D721Med (cell line): Measurements from ENCODE around the gene VCPKMT.

ENCODE experiments used
- DNase-seq: peaks from one replicate; pipeline ENCODE4 v3.0.0; 2011; ENCODE audit warnings: low spot score; ENCODE audit not compliant: insufficient read length
- FAIRE-seq: peaks from 2 replicates; lab custom pipeline; 2011; peaks lifted over from hg19 to GRCh38; lab: Jason Lieb, UNC
- CTCF ChIP-seq: IDR thresholded peaks from 2 replicates; pipeline ENCODE4 v1.5.1; 2012; ENCODE audit warnings: mild to moderate bottlenecking, control low read depth; ENCODE audit not compliant: insufficient read depth; ENCODE audit errors: missing control alignments

VCPKMT gene

DNA sequence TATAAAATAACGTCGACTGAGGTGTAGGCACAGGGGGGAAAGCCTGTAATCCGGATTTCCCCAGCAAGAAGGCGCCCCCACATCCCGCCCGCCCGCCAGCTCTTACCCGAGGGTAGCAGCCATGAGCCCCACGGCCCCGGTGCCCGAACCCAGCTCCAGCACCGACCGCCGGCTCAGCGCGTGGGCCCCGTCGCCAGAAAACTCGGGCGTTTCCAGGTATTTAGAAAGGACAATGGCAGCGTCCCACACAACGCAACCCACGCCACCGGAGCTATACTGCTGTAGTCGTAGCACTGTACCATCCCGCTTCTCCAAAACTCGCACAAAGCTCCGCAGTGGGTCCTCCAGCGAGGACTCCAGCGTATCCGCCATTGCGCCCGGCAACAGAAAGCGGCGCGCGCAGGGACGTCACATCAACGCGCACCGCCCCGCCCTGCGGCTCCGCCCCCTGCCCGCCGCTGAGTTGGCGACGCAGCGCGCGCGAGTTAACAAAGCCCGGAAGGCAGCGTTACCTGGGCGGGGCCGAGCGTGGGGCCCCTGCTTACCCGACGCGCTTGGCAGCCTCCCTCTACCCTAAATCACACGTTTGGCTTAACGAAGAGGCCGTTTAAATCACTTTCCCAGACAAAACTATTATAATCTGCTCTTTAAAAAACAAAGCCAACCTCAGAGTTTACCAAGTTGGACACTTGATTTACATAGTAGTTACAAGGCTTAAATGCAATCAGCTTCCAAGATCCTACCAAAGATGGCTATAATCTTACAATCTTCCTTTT, at the start of gene VCPKMT:
Gene VCPKMT (minus strand): TSS at position 392 of the 776 bp plus-strand sequence. CDS start 20 bp downstream, at position 372.
- no peak for TF ChIP-seq CTCF
- no peak for FAIRE-seq
- peak; percentile 68 for DNase-seq

GRCh38 chr14:50156111-50156510, 39.7 kb upstream of the VCPKMT start:
- TF ChIP-seq CTCF = no peak
- DNase-seq (no peak), FAIRE-seq (no peak)

DNA sequence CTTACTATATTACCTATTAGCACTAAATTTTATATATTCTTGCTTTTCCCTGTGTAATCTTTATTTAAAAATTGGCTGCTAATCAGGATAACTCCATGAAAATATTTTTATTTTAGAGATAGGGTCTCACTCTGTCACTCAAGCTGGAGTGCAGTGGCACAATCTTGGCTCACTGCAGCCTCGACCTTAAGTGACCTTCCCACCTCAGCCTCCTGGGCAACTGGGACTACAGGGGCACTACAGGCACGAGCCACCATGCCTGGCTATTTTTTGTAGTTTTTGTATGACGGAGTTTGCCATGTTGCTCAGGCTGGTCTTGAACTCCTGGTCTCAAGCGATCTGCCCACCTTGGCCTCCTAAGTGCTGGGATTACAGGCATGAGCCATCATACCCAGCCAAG, 32.4 kb upstream of the VCPKMT start:
- no peak for TF ChIP-seq CTCF
- DNase-seq (no peak), FAIRE-seq (no peak)

DNA sequence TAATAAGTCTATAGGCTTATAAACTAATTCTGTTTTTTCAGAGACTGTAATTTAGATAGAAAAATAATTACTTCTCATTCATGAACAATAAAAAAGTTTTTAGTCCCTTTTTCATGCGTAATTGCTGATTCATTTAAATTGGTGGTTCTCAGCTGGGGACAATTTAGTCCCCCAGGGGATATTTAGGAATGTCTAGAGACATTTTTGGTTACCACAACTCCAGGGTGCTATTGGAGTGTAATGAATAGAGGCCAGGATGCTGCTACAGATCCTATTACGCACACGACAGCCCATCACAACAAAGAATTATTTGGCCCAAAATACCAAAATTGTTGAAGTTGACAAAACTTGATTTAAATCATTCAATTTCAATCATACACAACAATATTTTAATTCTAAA, 22.8 kb upstream of the VCPKMT start:
- no peak for TF ChIP-seq CTCF
- DNase-seq (no peak), FAIRE-seq (no peak)

DNA sequence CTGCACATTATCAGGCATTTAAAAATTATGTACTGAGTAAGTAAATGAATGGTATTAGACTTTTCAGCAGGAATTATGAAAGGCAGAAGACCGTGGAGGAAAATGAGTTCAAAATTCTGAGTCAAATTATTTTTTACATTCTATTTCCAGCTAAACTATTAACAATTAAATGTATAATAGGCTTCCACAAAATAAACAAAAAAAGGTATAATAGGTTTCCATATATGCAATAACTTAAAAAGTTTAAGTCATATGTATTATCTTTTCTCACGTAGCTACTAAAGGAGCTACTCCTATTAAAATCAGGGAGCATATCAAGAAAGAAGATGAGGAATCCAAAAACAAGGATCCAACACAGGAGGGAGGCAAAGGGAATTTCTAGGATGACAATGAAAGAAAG, 11.4 kb upstream of the VCPKMT start:
- no peak for TF ChIP-seq CTCF
- no peak for FAIRE-seq
- no peak for DNase-seq

- FAIRE-seq (no peak), DNase-seq (no peak)
- no peak for TF ChIP-seq CTCF
Measured at GRCh38 chr14:50123062-50123461, 6.7 kb upstream of the VCPKMT start.

DNA sequence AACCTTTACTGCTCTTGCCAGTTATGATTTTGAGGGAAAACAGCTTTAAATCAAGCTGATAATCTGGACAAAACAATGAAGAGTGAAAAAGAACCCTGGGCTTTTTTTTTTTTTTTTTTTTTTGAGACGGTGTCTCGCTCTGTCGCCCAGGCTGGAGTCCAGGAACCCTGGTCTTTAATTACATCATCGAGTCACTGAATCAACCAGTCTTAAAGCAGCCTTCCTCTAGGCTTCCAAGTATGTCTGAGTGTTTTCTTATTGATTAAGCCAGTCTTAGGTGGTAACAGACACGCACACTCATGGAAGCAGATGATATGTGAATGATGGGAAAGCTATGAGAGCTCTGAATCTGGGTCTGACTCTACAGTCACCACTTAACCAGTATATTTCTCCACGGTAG, 5.9 kb upstream of the VCPKMT start:
- no peak for TF ChIP-seq CTCF
- FAIRE-seq = no peak
- DNase-seq = no peak
